Fibroblast of mammary gland (primary cell): ENCODE measurements around the gene PLCB4.

Source experiments
- DNase-seq: peaks from one replicate; pipeline ENCODE4 v3.0.0-alpha.2; 2010; ENCODE audit warnings: low read depth
- H3K4me3 ChIP-seq: 2 replicates; pipeline ENCODE4 v1.5.1; 2011; ENCODE audit warnings: low read depth, mild to moderate bottlenecking, low read length, moderate library complexity; ENCODE audit not compliant: control insufficient read depth
- CTCF ChIP-seq: conservative IDR thresholded peaks from 2 replicates; pipeline ENCODE4 v1.5.1; 2011; ENCODE audit warnings: low read depth, low read length, inconsistent platforms; ENCODE audit not compliant: control insufficient read depth, insufficient read depth

PLCB4 gene

GRCh38 chr20:9411833-9412232, 342.9 kb downstream of the PLCB4 start:
- H3K4me3 ChIP-seq: no peak overlapping the region
- DNase-seq: no peak
- TF ChIP-seq CTCF: no peak

- TF ChIP-seq CTCF: no peak
- H3K4me3 ChIP-seq: no peak overlapping the region
- no peak for DNase-seq
Observed at GRCh38 chr20:9412309-9412708, 343.4 kb downstream of the PLCB4 start.

- no peak for DNase-seq
- no peak for TF ChIP-seq CTCF
Observed at GRCh38 chr20:9413001-9413400, 344.1 kb downstream of the PLCB4 start.

GRCh38 chr20:9415426-9415825, 346.5 kb downstream of the PLCB4 start:
- no peak for TF ChIP-seq CTCF
- DNase-seq: no peak
- no peak overlapping the region for H3K4me3 ChIP-seq

More at GRCh38 chr20:9413001-9413400, 344.1 kb downstream of the PLCB4 start:
- H3K4me3 ChIP-seq: no peak overlapping the region

- DNase-seq: no peak
Observed at GRCh38 chr20:9416421-9416820, 347.5 kb downstream of the PLCB4 start.

GRCh38 chr20:9417665-9418064, 348.8 kb downstream of the PLCB4 start:
- TF ChIP-seq CTCF: no peak
- H3K4me3 ChIP-seq: no peak overlapping the region
- DNase-seq: peak; percentile 74

More at GRCh38 chr20:9416421-9416820, 347.5 kb downstream of the PLCB4 start:
- TF ChIP-seq CTCF: no peak
- H3K4me3 ChIP-seq: no peak overlapping the region
